ENCODE results near the gene TTYH1. TPM values are rescaled to one million over a fixed set of nuclear protein-coding genes. Genes with fewer than 3 reads are reported as not detected.

TTYH1 gene
- total and polyA plus RNA-seq, 2 experiments from 2014 or later, result 7.0 to 11.0 TPM

- Histone ChIP-seq H2AFZ (no peak overlapping the region), H3K27ac (no peak overlapping the region), H3K27me3 (no peaks in the 10 kb centered on the region), H3K4me3 (no peak overlapping the region), H3K9me2 (replicated peaks; ENCODE audit: insufficient read depth) (no peaks in the 10 kb centered on the region), H3K36me3 (replicated peaks; ENCODE audit: insufficient read depth, low read depth) (no peaks in the 10 kb centered on the region), H4K20me1 (ENCODE audit: insufficient read depth, poor library complexity, severe bottlenecking) (no peaks in the 10 kb centered on the region), H3K9me3 (ENCODE audit: low read depth) (no peaks in the 10 kb centered on the region), H3K4me1 (ENCODE audit: insufficient read depth) (peaks cover 4% of the 10 kb centered on the region), H3K4me2 (no peak overlapping the region), H3K79me2 (no peaks in the 10 kb centered on the region)
- DNase-seq (ENCODE audit: low spot score), result peak; percentile 75
- TF ChIP-seq EZH2 (IDR thresholded peaks at IDR 0.05; ENCODE audit: borderline replicate concordance) (no peak), CTCF (IDR thresholded peaks at IDR 0.05; ENCODE audit: poor library complexity) (peak; percentile 70)
- WGBS (ENCODE audit: low lambda C conversion rate, missing lambda C conversion rate), result 15% methylated on average over 10 of the region's 10 CpGs
These were observed 63.5 kb downstream of the TTYH1 start for GRCh38 chr19:54478677-54479266.

GRCh38 chr19:54480051-54480450 is 64.8 kb downstream of the TTYH1 start:
- no peaks in the 10 kb centered on the region for H3K9me2 ChIP-seq (replicated peaks; ENCODE audit: insufficient read depth)
- no peaks in the 10 kb centered on the region for H3K79me2 ChIP-seq
- H3K4me3 ChIP-seq, result no peak overlapping the region
- H3K9me3 ChIP-seq (ENCODE audit: low read depth), result no peaks in the 10 kb centered on the region
- no peaks in the 10 kb centered on the region for H3K36me3 ChIP-seq (replicated peaks; ENCODE audit: insufficient read depth, low read depth)
- no peak for TF ChIP-seq CTCF (IDR thresholded peaks at IDR 0.05; ENCODE audit: poor library complexity)
- no peak for TF ChIP-seq EZH2phosphoT487 (IDR thresholded peaks at IDR 0.05; ENCODE audit: low read depth, severe bottlenecking, unreplicated experiment)
- no peak for TF ChIP-seq EZH2 (IDR thresholded peaks at IDR 0.05; ENCODE audit: borderline replicate concordance)
- H2AFZ ChIP-seq, result no peak overlapping the region
- 77% methylated on average over 2 of the region's 2 CpGs for WGBS (ENCODE audit: low lambda C conversion rate, missing lambda C conversion rate)
- H3K4me1 ChIP-seq (ENCODE audit: insufficient read depth), result no peaks in the 10 kb centered on the region
- H3K4me2 ChIP-seq, result no peak overlapping the region
- H4K20me1 ChIP-seq (ENCODE audit: insufficient read depth, poor library complexity, severe bottlenecking), result no peaks in the 10 kb centered on the region
- no peak overlapping the region for H3K27ac ChIP-seq
- H3K27me3 ChIP-seq, result no peaks in the 10 kb centered on the region
- DNase-seq (ENCODE audit: low spot score), result no peak

- H3K9me3 ChIP-seq (ENCODE audit: low read depth), result no peaks in the 10 kb centered on the region
- no peaks in the 10 kb centered on the region for H4K20me1 ChIP-seq (ENCODE audit: insufficient read depth, poor library complexity, severe bottlenecking)
- no peak overlapping the region for H3K27ac ChIP-seq
- peak; percentile 79 for DNase-seq (ENCODE audit: low spot score)
- no peaks in the 10 kb centered on the region for H3K9me2 ChIP-seq (replicated peaks; ENCODE audit: insufficient read depth)
- no peaks in the 10 kb centered on the region for H3K27me3 ChIP-seq
- no peak overlapping the region for H3K4me3 ChIP-seq
- WGBS (ENCODE audit: low lambda C conversion rate, missing lambda C conversion rate), result 19% methylated on average over 16 of the region's 16 CpGs
- H3K4me2 ChIP-seq, result peak overlapping the region; percentile 53
- no peak overlapping the region for H2AFZ ChIP-seq
- no peaks in the 10 kb centered on the region for H3K36me3 ChIP-seq (replicated peaks; ENCODE audit: insufficient read depth, low read depth)
- no peaks in the 10 kb centered on the region for H3K79me2 ChIP-seq
- no peaks in the 10 kb centered on the region for H3K4me1 ChIP-seq (ENCODE audit: insufficient read depth)
- TF ChIP-seq CTCF (IDR thresholded peaks at IDR 0.05; ENCODE audit: poor library complexity) (peak; percentile 75), EZH2phosphoT487 (IDR thresholded peaks at IDR 0.05; ENCODE audit: low read depth, severe bottlenecking, unreplicated experiment) (no peak), EZH2 (IDR thresholded peaks at IDR 0.05; ENCODE audit: borderline replicate concordance) (no peak)
These were observed 66.2 kb downstream of the TTYH1 start for GRCh38 chr19:54481326-54481930.

Data from hepatocyte (in vitro differentiated cells).